ENCODE measurements around the gene NFKBIL1.

Gene NFKBIL1

GRCh38 chr6:31575952-31576685 is 28.7 kb downstream of the NFKBIL1 start:
- no peak overlapping the region for H3K4me3 ChIP-seq (ENCODE audit: low read length in 2 of 2)
- H3K36me3 ChIP-seq (replicated peaks in 1 of 2; ENCODE audit: control insufficient read depth in 2 of 2, insufficient read depth in 2 of 2, low read length in 2 of 2), result no peaks in the 10 kb centered on the region
- no peak overlapping the region for H2AK5ac ChIP-seq (ENCODE audit: low read depth, low read length)
- no peaks in the 10 kb centered on the region for H3K79me1 ChIP-seq (ENCODE audit: low read depth, low read length)
- H2BK12ac ChIP-seq (ENCODE audit: low read length), result no peak overlapping the region
- whole genome bisulfite sequencing, 2 donors (ENCODE audit: extremely low coverage in 2 of 2, insufficient read length in 2 of 2, insufficient replicate concordance in 1 of 2), result 100% methylated on average over 5 of the region's 8 CpGs; no CpG with 5 or more reads in 1 of the 2 donors
- H3K9me3 ChIP-seq (replicated peaks in 1 of 2; ENCODE audit: control insufficient read depth in 2 of 2, insufficient read depth in 1 of 2, low read depth in 1 of 2, low read length in 2 of 2), result no peaks in the 10 kb centered on the region
- H3K4me2 ChIP-seq (ENCODE audit: insufficient read depth, low read length, poor library complexity, severe bottlenecking), result no peak overlapping the region
- H2BK120ac ChIP-seq (ENCODE audit: low read depth, low read length), result no peak overlapping the region
- no peak overlapping the region for H4K8ac ChIP-seq (ENCODE audit: low read depth, low read length)
- DNase-seq (ENCODE audit: low spot score), result no peak
- no peak overlapping the region for H3K4ac ChIP-seq (ENCODE audit: low read length)
- H3K18ac ChIP-seq (ENCODE audit: low read length), result no peak overlapping the region
- no peak overlapping the region for H3K9ac ChIP-seq (ENCODE audit: low read depth, low read length, poor library complexity)
- no peak overlapping the region for H2BK15ac ChIP-seq (ENCODE audit: low read length)
- peaks cover 0 to 52% (median 3%) of the 10 kb centered on the region in 3 experiments for H3K27me3 ChIP-seq (ENCODE audit: control insufficient read depth in 3 of 3, insufficient read depth in 3 of 3, low read depth in 1 of 3, low read length in 3 of 3)
- H2AFZ ChIP-seq (ENCODE audit: low read length), result no peak overlapping the region
- no peak overlapping the region for H3K14ac ChIP-seq (ENCODE audit: low read length)
- H2BK5ac ChIP-seq (ENCODE audit: low read length), result no peak overlapping the region
- H3K27ac ChIP-seq (replicated peaks; ENCODE audit: low read length), result no peak overlapping the region
- no peak overlapping the region for H4K91ac ChIP-seq (ENCODE audit: low read depth, low read length, poor library complexity)
- H3K23ac ChIP-seq (ENCODE audit: low read depth, low read length, poor library complexity), result no peak overlapping the region
- H3K4me1 ChIP-seq (ENCODE audit: control insufficient read depth in 2 of 2, insufficient read depth in 1 of 2, low read depth in 1 of 2, low read length in 2 of 2), result peaks cover 2 to 7% of the 10 kb centered on the region in 2 donors

DNA sequence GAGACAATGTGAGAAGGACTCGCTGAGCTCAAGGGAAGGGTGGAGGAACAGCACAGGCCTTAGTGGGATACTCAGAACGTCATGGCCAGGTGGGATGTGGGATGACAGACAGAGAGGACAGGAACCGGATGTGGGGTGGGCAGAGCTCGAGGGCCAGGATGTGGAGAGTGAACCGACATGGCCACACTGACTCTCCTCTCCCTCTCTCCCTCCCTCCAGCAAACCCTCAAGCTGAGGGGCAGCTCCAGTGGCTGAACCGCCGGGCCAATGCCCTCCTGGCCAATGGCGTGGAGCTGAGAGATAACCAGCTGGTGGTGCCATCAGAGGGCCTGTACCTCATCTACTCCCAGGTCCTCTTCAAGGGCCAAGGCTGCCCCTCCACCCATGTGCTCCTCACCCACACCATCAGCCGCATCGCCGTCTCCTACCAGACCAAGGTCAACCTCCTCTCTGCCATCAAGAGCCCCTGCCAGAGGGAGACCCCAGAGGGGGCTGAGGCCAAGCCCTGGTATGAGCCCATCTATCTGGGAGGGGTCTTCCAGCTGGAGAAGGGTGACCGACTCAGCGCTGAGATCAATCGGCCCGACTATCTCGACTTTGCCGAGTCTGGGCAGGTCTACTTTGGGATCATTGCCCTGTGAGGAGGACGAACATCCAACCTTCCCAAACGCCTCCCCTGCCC is 29.6 kb downstream of the NFKBIL1 start:
- no peak overlapping the region for H2BK120ac ChIP-seq (ENCODE audit: low read depth, low read length)
- H3K79me1 ChIP-seq (ENCODE audit: low read depth, low read length), result no peaks in the 10 kb centered on the region
- H3K18ac ChIP-seq (ENCODE audit: low read length), result peak overlapping the region; percentile 13
- no peak overlapping the region for H3K14ac ChIP-seq (ENCODE audit: low read length)
- H3K4me3 ChIP-seq (ENCODE audit: low read length in 2 of 2), result no peak overlapping the region
- no CpG with 5 or more reads among the region's 19 CpGs for WGBS, 2 donors (ENCODE audit: extremely low coverage in 2 of 2, insufficient read length in 2 of 2, insufficient replicate concordance in 1 of 2)
- H3K23ac ChIP-seq (ENCODE audit: low read depth, low read length, poor library complexity), result peak overlapping the region; percentile 38
- H3K4me2 ChIP-seq (ENCODE audit: insufficient read depth, low read length, poor library complexity, severe bottlenecking), result no peak overlapping the region
- no peaks in the 10 kb centered on the region for H3K9me3 ChIP-seq (replicated peaks in 1 of 2; ENCODE audit: control insufficient read depth in 2 of 2, insufficient read depth in 1 of 2, low read depth in 1 of 2, low read length in 2 of 2)
- H4K8ac ChIP-seq (ENCODE audit: low read depth, low read length), result no peak overlapping the region
- no peak overlapping the region for H3K27ac ChIP-seq (replicated peaks; ENCODE audit: low read length)
- H2AK5ac ChIP-seq (ENCODE audit: low read depth, low read length), result no peak overlapping the region
- DNase-seq (ENCODE audit: low spot score), result no peak
- H2AFZ ChIP-seq (ENCODE audit: low read length), result no peak overlapping the region
- no peak overlapping the region for H4K91ac ChIP-seq (ENCODE audit: low read depth, low read length, poor library complexity)
- no peak overlapping the region for H3K9ac ChIP-seq (ENCODE audit: low read depth, low read length, poor library complexity)
- no peaks in the 10 kb centered on the region for H3K36me3 ChIP-seq (replicated peaks in 1 of 2; ENCODE audit: control insufficient read depth in 2 of 2, insufficient read depth in 2 of 2, low read length in 2 of 2)
- H3K4ac ChIP-seq (ENCODE audit: low read length), result no peak overlapping the region
- H2BK5ac ChIP-seq (ENCODE audit: low read length), result no peak overlapping the region
- H3K4me1 ChIP-seq (ENCODE audit: control insufficient read depth in 2 of 2, insufficient read depth in 1 of 2, low read depth in 1 of 2, low read length in 2 of 2), result peaks cover 2 to 8% of the 10 kb centered on the region in 2 donors
- H2BK15ac ChIP-seq (ENCODE audit: low read length), result no peak overlapping the region
- H2BK12ac ChIP-seq (ENCODE audit: low read length), result no peak overlapping the region
- peaks cover 0 to 48% (median 11%) of the 10 kb centered on the region in 3 experiments for H3K27me3 ChIP-seq (ENCODE audit: control insufficient read depth in 3 of 3, insufficient read depth in 3 of 3, low read depth in 1 of 3, low read length in 3 of 3)

DNA sequence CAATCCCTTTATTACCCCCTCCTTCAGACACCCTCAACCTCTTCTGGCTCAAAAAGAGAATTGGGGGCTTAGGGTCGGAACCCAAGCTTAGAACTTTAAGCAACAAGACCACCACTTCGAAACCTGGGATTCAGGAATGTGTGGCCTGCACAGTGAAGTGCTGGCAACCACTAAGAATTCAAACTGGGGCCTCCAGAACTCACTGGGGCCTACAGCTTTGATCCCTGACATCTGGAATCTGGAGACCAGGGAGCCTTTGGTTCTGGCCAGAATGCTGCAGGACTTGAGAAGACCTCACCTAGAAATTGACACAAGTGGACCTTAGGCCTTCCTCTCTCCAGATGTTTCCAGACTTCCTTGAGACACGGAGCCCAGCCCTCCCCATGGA is 30.2 kb downstream of the NFKBIL1 start:
- Histone ChIP-seq H3K4me3 (ENCODE audit: low read length in 2 of 2) (no peak overlapping the region), H3K27me3 (ENCODE audit: control insufficient read depth in 3 of 3, insufficient read depth in 3 of 3, low read depth in 1 of 3, low read length in 3 of 3) (peaks cover 0 to 48% (median 12%) of the 10 kb centered on the region in 3 experiments), H2BK15ac (ENCODE audit: low read length) (no peak overlapping the region), H2BK120ac (ENCODE audit: low read depth, low read length) (no peak overlapping the region), H3K14ac (ENCODE audit: low read length) (no peak overlapping the region), H3K4me1 (ENCODE audit: control insufficient read depth in 2 of 2, insufficient read depth in 1 of 2, low read depth in 1 of 2, low read length in 2 of 2) (peaks cover 2 to 8% of the 10 kb centered on the region in 2 donors), H2AFZ (ENCODE audit: low read length) (no peak overlapping the region), H3K9me3 (replicated peaks in 1 of 2; ENCODE audit: control insufficient read depth in 2 of 2, insufficient read depth in 1 of 2, low read depth in 1 of 2, low read length in 2 of 2) (no peaks in the 10 kb centered on the region), H3K4me2 (ENCODE audit: insufficient read depth, low read length, poor library complexity, severe bottlenecking) (no peak overlapping the region), H2AK5ac (ENCODE audit: low read depth, low read length) (no peak overlapping the region), H4K91ac (ENCODE audit: low read depth, low read length, poor library complexity) (no peak overlapping the region), H3K36me3 (replicated peaks in 1 of 2; ENCODE audit: control insufficient read depth in 2 of 2, insufficient read depth in 2 of 2, low read length in 2 of 2) (no peaks in the 10 kb centered on the region), H3K23ac (ENCODE audit: low read depth, low read length, poor library complexity) (no peak overlapping the region), H3K9ac (ENCODE audit: low read depth, low read length, poor library complexity) (no peak overlapping the region), H3K79me1 (ENCODE audit: low read depth, low read length) (no peaks in the 10 kb centered on the region), H2BK5ac (ENCODE audit: low read length) (no peak overlapping the region), H4K8ac (ENCODE audit: low read depth, low read length) (no peak overlapping the region), H3K4ac (ENCODE audit: low read length) (no peak overlapping the region), H3K18ac (ENCODE audit: low read length) (no peak overlapping the region), H3K27ac (replicated peaks; ENCODE audit: low read length) (no peak overlapping the region), H2BK12ac (ENCODE audit: low read length) (no peak overlapping the region)
- WGBS, 2 donors (ENCODE audit: extremely low coverage in 2 of 2, insufficient read length in 2 of 2, insufficient replicate concordance in 1 of 2), result no CpG with 5 or more reads among the region's 3 CpGs
- DNase-seq (ENCODE audit: low spot score), result no peak
